CD1c-positive myeloid dendritic cell (primary cell): ENCODE results near the gene SPATA25.
"Not testable (repeated sequence)": the region's sequence is repeated elsewhere in the genome, so short reads cannot be mapped to it uniquely, and the experiment has no call there.

Experiments
- DNase-seq: peaks from one replicate; pipeline ENCODE4 v3.0.0-alpha.2; 2016; ENCODE audit errors: extremely low spot score

The SPATA25 gene

DNA sequence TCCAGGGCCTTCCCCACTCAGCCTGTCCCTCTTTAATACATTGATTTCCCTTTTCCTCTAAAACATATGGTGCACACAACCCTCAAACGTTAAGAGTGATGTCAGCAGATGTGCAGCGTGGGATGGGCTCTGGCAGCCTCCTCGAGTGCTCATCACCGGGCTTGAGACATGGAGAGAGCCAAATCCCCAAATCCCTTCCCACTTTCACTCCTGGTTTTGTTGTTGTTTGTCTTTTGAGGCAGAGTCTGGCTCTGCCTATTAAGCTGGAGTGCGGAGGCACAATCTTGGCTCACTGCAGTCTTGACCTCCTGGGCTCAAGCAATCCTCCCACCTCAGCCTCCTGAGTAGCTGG is 30.3 kb upstream of the SPATA25 start:
- no peak for DNase-seq

DNA sequence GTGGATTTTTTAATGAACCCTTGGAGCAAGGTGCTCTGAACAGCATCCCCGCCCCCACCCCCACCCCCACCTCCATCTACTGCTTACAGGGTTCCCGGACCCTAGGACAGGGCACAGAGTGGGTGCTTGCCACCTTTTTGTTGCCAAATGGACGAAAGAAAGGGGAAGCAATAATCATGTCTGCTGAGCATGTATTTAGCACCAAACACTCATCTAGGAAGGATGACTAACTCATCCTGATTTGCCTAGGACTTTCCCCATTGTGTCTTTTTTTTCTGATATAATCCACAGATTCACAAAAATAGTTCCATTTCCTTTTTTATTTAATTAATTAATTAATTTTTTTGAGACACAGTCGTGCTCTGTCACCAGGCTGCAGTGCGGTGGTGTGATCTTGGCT is 25.7 kb upstream of the SPATA25 start:
- peak; percentile 80 for DNase-seq

- no peak for DNase-seq
Measured at GRCh38 chr20:45912344-45912682, 24.9 kb upstream of the SPATA25 start.

DNA sequence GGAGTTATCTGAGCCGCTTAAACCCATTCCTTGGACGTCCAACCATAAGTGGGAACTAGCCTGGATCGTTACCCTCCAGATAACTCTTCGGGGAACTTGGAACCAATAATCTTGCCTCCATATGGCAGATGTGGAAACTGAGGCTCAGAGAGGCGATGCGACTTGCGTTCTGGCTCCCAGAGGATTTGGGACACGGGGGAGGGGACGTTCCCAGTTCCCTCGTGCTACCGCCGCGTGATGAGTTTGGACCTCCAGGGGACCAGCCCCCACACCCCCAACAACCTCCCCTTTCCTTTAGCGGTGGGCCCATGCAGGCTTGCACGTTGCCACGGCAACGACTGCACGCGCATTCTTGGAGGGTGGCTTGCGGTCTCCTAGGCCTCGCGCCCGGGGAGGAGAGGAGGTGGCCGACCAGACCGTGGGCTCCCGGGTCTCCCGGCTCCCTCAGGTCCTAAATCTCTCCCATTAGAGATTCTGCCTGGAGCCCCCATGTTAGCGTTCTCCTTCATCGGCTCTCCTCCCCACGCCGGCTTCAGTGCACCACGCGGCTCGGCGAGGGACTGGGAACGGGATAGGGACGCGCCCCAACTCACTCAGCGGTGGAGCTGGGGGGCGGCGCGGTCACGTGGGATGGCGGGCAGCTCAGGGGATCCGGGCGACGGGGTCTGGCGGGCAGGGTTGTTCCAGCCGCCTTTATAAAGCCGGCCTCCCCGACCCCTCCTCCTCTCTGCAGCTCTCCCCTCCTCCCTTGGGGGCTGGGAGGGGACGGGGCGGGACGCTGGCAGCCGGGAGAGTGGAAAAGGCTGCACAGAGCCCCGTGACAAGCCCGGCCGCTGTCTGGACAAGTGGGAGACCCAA is 24.3 kb upstream of the SPATA25 start, which contains the start of gene PLTP:
Gene PLTP, minus strand, starts transcription at position 670 of the 858 bp plus-strand sequence. CDS start 703 bp downstream, outside the sequence.
- DNase-seq = peak; percentile 46

DNA sequence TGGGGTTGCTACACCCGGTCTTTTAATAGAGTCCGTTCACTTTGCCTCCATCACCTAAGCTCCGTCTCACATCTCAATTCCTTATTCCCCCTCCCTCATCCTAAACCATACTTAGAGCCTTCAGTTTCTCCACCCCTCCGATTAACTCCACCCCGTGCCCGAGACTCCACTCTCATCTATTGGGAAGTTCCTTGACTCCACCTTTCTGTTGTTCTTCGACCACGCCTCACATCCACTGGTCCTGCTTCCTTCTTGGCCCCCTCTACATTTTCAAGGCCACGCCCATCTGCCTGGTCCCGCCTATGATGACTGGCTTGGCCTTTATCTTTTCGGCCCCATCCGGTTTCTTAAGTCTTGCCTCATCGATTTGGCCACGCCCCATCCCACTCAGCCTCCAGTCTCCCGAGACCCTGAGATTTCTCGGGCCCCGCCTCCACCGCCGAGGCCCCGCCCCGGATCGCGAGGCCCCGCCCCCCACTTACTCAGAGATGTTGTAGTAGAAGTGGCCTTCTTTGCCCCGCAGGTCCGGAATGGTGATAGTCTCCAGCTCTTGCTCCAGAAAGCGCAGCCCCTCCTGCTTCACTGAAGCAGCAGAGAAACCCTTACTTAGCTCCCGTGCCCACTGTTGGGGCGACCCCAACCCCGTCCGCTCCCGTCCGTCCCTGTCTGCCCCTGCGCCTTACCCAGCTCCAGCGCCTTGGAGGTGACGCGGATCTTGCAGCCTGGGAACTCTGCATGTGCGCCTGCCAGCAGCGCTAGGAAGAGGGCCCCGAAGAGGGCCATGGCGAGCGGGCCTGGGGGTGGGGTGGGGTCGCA is 23.5 kb upstream of the SPATA25 start:
- DNase-seq = peak; percentile 98

GRCh38 chr20:45909817-45910669 is 22.6 kb upstream of the SPATA25 start:
- peak; percentile 70 for DNase-seq

DNA sequence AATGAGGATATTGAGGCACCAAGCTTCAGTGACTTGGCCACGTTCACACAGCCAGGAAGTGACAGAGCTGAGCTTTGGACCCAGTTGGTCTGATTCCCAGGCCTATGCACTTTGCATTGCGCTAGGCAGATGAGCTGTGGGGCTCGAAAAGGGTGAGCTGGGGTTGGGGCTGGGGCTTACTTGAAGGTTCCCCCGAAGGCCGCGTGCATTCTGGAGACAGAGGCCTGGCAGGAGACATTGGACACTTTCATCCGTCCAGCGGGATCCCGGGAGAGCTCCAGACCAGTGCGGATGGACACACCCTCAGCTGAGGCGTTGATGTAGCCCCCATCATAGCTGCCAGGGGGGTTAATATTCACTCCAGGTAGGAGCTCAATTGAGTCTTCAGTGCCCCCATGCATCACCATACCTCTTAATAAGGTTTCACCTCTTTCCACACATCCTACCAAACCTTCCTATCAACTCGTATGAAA is 21.9 kb upstream of the SPATA25 start:
- no peak for DNase-seq

DNA sequence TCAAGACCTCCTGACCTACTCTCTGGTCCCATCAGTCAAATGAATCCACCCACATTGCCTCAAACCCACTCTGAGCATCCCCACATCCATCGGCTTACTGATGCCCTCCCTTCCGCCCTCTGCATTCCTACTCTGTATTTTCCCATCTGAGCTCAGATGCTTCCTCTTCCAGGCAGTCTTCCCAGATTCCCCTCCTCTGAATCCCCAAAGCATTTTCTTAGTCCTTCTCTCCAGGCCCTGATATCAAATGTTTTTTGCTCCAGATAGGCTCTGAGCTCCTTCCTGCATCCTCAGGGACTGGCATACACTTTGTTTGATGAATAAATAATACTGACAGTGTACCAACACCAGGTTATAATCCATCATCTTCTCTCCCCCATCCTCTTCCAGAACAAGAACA is 20.7 kb upstream of the SPATA25 start:
- DNase-seq = no peak

DNA sequence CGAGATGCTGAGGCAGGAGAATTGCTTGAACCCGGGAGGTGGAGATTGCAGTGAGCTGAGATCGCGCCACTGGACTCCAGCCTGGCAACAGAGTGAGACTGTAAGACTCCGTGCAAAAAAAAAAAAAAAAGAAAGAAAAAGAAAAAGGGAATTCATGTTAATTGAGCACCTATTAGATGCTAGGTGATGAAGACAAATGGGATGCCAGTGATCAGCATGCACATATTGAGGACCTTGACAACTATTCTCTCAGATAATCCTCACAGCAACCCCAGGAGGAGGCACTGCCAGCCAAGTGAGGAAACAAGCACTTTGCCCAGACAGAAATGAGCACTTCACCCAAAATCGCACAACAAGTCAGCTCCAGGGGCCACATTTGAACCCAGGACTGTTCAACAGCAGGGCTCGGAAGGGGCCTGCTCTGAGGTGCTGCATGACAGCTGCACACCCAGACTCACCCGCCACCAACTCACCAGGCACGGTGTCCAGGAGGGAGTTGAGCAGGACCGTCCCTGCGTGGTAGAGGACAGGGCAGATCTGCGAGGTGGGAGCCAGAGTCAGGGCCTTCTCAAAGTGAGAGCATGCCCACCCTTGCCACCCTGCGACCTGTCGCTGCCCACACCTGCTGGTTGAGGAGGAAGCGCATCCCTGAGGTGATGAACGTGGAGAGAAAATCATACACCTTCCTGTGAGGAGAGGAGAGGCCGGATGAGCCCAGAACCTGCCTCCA is 20.0 kb upstream of the SPATA25 start:
- DNase-seq = no peak

- no peak for DNase-seq
Measured at GRCh38 chr20:45905505-45906079, 18.2 kb upstream of the SPATA25 start.

DNA sequence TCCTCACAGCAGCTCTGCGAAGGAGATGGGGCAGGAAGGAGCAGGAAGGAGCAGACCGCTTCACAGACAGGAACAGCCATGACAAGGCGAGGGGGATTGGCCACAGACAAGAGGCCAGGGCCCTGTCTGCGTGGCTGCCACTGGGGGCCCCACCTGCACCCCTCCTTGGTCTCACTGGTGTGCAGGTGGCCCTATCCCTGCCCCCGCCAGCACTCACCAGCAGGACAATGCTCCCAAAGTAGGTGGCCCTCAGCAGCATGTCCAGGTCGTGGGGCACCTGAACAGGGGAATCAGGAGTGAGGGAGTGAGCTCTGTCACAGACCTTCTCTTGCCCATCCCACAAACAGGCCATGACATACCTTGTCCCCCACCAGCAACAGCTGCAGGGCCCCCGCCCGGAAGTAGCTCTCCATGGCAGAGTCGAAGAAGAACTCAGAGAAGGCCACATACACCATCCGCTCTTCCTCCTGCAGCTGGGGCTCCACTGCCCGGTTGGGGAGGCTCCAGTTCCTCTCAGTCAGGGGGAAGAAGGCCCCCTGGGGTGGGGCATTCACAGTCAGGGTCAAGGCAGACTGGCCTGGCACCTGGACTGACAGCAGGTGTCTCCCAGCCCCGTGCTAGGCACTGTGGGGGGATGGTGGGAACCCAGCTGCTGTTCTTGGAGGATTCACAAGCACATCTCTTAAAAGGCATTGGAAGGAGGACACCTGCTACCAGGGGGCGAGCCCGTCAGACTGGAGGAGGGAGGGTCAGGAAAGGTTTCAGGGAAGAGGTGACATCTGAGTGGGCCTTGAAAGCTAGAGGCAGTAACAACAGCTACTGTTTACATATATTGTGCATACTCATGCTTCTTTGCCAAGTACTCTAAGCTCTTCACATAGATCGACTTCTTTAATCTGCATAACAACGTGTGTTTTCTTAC is 17.4 kb upstream of the SPATA25 start:
- DNase-seq = no peak

DNA sequence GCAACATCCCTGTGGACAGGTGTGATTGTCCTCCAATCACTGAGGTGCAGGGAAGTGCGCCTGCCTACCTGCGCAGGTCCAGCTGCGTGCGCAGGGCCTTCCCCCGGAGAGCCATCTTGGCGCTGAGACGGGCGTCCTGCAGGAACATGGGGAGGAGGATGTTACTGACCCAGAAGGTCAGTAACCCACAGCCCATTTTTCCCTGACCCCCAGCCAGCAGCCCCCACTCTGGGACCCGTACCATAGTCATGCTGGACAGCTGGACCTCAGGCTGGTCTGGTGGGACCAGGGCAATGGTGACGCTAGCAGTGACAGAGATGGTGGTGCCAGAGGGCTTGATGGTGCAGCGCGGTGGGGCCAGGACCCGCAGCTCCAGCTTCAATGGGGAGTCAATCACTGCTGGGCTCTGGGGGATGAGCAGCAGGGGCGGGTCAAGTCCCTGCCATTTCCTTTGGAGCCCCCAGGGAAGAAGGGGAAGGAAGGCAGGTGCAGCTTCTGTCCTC is 14.8 kb upstream of the SPATA25 start:
- DNase-seq = no peak

DNA sequence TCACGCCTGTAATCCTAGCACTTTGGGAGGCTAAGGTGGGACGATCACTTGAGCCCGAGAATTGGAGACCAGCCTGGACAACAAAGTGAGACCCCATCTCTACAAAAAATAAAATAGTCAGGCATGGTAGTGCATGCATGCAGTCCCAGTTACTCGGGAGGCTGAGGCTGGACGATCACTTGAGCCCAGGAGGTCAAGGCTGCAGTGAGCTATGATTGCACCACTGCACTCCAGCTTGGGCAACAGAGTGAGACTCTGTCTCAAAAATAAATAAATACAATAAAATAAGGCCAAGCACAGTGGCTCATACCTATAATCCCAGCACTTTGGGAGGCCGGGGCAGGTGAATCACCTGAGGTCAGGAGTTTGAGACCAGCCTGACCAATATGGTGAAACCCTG is 13.9 kb upstream of the SPATA25 start:
- not testable (repeated sequence) for DNase-seq

DNA sequence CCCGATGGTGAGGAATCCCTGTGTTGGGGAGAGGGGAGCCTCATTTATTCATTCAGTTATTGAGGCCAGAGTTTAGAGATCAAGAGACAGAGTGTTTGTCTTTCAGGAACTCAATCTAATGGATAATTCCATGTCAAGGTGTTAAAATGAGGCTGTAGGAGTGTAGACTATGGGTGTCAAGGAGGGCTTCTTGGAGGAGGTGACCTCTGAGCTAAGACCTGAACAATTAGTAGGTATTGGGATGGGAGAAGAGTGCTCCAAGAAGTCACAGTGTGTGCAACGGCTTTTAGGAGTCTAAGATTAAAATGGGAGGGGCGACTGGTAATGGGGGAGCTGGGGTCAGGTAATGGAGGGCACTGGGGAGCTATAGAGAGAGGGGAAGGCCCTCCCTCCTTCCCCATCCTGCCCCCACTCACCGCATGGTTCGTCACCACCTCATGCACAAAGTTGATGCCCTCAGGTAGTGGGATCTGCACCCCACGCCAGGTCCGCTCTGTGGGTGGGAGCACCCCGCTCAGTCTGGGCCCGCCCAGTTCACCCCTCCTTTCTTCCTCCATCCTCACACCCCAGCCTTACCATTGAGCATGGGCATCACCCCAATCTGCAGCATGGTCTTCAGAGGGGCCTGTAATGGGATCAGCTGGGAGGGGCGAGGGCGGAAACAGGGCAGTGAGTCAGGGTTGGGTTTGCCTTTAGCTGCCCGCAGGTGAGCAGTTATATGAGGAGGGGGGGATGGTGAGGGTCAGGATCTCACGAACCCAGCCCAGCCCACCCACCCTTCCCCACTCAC is 11.8 kb upstream of the SPATA25 start:
- no peak for DNase-seq

DNA sequence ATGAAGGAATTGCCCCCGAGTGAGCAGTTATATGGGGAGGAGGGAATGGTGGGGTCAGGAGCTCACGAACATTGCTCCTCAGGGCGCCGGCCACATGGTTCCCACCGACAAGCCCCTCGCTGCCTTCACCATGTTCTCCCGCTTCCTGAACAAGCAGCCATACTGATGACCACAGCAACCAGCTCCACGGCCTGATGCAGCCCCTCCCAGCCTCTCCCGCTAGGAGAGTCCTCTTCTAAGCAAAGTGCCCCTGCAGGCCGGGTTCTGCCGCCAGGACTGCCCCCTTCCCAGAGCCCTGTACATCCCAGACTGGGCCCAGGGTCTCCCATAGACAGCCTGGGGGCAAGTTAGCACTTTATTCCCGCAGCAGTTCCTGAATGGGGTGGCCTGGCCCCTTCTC is 10.9 kb upstream of the SPATA25 start:
- DNase-seq = no peak

- DNase-seq = no peak
Measured at GRCh38 chr20:45897692-45898091, 10.3 kb upstream of the SPATA25 start.

- no peak for DNase-seq
Measured at GRCh38 chr20:45897289-45897688, 9.9 kb upstream of the SPATA25 start.

DNA sequence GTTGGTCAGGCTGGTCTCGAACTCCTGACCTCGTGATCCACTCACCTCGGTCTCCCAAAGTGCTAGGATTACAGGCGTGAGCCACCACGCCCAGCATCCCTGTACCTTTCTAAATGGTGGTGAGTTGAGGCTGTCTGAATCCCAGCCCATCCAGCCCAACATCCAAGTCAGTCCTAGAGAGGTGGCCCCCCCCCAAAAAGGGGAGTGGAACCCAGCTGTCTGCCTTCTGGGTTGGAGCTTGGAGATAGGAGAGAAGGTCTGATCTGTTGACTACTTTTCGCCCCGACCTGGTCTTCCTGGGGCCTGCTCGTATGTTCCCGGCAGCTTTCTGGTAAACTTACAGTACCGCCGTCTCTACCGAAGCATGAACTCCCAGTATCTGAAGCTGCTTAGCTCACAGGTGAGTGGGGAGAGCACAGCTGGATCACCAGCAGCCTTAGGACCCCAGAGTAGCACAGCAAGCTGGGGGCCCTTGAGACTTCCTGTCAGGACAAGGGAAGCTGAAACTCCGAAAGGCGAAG is 9.3 kb upstream of the SPATA25 start:
- DNase-seq = no peak

DNA sequence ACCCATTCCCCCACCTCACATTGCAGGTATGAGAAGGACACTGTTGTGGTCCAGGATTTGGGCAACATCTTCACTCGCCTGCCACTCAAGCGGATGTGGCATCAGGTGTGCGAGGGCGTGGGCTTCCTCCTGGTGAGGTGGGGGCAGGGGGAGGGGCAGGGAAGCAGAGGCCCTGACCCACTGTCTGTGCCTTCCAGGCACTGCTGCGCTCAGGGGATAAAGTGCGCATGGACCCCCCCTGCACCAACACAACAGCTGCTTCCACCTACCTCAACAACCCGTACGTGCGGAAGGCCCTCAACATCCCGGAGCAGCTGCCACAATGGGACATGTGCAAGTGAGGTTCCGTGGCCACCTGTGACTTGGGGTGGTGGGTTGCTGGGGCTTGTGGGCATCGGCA is 7.4 kb upstream of the SPATA25 start:
- no peak for DNase-seq
